GM12864 (cell line): ENCODE measurements around the gene ARHGAP25.

Experiments used
- DNase-seq: peaks from one replicate; pipeline ENCODE4 v3.0.0-alpha.2; 2011; ENCODE audit warnings: low read depth
- H3K4me3 ChIP-seq: 2 replicates; pipeline ENCODE4 v1.5.1; 2011; ENCODE audit warnings: mild to moderate bottlenecking, low read depth, low read length, control low read depth
- TF ChIP-seq, protein P1 (sequence below): IDR thresholded peaks from 2 replicates; pipeline ENCODE4 v1.5.1; 2011; ENCODE audit warnings: low read depth, mild to moderate bottlenecking, moderate library complexity, low read length, control low read depth, inconsistent platforms; ENCODE audit errors: missing control alignments

Gene ARHGAP25

DNA sequence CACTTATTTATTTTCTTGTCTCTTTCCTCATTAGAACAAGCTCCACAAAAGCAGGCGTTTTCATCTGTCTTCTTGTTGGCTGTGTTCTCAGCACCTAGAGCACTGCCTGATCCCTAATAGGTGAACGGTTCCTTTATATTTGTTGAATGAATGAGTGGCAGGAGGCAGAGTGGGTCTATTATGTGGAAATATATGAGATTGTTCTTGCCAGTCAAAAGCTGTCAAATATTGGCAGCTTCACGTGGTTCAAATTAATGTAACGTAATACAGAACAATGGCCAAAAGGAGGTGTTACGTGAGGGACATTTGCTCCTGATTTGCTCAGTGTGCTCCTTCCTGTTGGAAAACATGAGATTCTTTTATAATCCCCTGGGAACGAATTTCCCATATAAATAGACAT is 8.5 kb upstream of the ARHGAP25 start:
- no peak overlapping the region for H3K4me3 ChIP-seq
- TF ChIP-seq, protein P1, sequence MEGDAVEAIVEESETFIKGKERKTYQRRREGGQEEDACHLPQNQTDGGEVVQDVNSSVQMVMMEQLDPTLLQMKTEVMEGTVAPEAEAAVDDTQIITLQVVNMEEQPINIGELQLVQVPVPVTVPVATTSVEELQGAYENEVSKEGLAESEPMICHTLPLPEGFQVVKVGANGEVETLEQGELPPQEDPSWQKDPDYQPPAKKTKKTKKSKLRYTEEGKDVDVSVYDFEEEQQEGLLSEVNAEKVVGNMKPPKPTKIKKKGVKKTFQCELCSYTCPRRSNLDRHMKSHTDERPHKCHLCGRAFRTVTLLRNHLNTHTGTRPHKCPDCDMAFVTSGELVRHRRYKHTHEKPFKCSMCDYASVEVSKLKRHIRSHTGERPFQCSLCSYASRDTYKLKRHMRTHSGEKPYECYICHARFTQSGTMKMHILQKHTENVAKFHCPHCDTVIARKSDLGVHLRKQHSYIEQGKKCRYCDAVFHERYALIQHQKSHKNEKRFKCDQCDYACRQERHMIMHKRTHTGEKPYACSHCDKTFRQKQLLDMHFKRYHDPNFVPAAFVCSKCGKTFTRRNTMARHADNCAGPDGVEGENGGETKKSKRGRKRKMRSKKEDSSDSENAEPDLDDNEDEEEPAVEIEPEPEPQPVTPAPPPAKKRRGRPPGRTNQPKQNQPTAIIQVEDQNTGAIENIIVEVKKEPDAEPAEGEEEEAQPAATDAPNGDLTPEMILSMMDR: no peak
- DNase-seq: no peak

DNA sequence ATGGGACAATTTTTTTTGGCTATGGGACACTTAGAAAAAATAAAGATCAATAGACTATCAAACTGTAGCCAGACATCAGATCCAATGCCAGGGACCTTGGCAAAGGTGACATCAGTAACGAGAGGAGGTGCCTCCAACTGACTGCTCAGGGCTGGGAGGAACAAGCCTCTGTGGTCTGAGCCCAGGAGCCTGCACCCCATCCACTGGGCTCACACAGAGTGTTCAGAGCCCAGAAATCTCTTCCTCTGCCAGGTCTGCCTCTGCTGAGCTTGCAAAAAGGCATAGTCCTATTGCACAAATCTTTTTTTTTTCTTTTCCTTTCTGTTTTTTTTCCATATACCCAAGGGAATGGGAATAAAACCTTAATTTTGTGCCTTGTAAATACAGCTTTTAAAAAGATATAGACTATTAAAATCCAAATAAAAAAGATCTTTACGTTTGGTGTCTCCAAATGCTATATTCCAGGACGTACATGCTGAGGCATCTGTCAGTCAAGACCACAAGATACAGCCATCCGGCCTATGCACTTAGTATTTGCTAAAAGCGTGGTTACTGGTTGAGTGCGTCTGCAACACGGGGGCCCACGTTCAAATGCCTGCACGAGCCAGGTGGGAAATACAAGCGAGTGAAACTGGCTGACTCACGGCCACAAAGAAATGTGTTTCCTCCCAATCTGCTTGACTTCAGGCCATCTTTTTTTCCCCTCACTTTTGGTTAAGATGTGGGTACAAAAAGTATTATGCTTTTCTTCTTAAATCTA is 7.8 kb upstream of the ARHGAP25 start:
- TF ChIP-seq, protein P1: no peak
- no peak overlapping the region for H3K4me3 ChIP-seq
- peak; percentile 92 for DNase-seq

DNA sequence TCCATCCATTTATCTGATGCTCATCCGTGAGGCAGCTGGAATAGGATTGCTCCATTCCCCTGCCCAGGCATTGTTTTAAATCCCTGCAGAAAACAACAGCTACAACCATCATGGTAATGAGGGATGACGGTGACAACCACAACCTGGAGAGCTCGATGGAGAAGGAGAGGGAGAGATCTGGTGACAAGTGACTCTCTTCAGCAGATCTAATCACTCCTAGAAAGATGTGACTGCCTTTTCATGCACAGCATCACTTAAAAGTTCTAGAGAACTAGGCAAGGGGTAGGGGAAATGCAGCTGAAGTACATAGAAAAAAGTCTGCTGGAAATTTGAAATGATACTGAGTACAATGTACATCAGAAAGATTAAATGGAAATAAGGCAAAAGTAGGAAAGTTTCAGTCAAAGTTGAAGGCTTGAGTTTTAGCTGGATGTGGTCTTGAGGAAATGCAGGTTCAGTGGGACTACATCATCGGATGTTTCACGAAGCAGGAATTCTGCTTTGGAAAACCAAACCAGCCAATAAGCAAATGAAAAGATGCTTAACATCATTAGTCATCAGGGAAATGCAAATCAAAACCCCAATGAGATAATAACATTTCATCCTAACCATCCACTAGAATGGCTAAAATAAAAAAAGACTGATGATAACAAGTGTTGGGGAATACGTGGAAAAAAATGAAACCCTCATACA is 6.8 kb upstream of the ARHGAP25 start:
- no peak overlapping the region for H3K4me3 ChIP-seq
- TF ChIP-seq, protein P1: no peak
- no peak for DNase-seq

DNA sequence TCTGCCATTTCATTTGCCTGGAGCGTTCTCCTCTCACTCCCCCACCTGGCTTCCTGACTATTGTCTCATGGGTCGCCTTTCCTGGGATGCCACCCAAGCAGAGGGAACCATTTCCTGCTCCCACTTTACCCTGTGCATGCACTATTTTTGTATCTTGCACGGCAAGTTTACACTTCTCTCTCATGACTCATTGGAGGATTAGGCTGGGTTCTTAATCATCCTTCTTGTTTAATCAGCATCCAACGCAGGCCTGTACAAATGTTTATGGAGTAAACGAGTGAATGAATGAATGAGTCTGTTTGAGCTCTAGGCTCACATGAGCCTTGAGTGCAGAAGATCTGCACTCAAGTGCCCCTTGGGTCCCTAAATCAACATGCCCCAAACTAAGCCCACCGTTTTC is 3.8 kb upstream of the ARHGAP25 start:
- H3K4me3 ChIP-seq: no peak overlapping the region
- DNase-seq: no peak

DNA sequence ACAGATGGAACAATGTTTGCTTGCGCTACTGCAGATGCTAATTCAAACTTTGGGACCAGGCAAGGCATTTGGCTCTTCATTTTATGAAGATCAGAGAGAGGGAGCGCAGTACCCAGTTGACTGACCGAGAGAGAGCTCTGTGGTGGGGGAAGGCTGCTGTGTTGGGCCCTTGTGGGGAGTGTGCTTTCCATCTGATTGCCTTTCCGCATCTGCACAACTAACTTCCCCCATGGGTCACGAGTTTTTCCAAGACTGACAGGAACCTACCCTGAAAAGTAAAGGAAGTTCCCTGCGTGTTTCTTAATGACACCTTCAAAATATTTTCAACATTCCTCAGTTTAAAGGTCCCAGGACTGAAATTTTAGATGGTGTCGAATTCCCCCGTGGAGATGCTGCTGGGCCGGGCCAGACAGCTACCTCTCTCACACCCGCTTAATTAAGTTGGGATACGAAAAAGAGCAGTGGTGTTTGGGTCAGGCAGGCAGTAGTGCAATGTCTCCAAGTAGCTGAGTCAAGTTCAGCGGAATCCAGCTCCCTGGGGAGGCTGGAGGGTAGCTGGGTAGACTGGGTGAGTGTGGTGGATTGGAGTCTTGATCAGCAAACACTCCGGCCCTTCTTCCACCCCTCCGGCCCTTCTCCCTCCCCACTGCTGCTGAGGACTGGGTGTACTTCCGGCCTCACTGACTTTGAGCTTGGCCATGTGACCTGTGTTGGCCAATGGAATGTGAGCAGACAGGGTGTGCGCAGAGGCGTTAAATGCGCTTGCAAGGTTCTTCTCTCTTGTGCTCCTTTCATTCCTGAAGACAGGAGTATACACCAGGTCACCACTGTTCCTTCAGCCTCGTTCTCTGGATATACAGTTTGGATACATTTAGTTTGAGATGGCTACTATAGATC is 2.3 kb upstream of the ARHGAP25 start:
- H3K4me3 ChIP-seq: no peak overlapping the region
- TF ChIP-seq, protein P1: no peak
- no peak for DNase-seq

More for the DNA sequence above, 3.8 kb upstream of the ARHGAP25 start:
- TF ChIP-seq, protein P1: no peak

DNA sequence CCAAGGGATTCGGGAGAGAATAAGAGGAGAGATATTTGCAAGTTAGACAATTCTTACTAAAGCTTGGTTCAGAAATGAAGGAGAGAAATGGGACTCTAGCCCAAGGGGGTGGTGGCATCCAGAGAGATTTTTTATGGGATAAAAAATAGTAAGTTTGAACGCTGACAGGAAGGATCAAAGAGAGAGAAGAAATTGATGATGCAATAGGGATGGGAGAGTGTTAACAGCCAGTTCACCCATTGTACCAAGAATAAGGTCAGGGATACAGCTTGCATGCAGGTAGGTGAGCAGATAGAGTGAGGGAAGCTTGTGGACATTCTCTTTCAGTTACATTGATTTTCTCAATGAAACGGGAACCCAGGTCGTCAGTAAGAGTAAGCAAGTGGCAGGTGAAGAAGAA is 1.2 kb upstream of the ARHGAP25 start:
- H3K4me3 ChIP-seq: no peak overlapping the region
- no peak for DNase-seq
- TF ChIP-seq, protein P1: no peak
